K562 (cell line): Measurements from ENCODE around the gene SDCCAG8. TPM values are rescaled to one million over a fixed set of nuclear protein-coding genes. Genes with fewer than 3 reads are reported as not detected.

Source experiments
- ATAC-seq: fragments of 200-7000 bp; cut with Tn5 transposase; 3 replicates; pipeline ENCODE4 v1.9.1; 2020; ENCODE audit warnings: moderate library complexity
- BruUV-seq: library from RNA; stranded (reverse); fragments of 400-500 nt; replicated peaks from 2 replicates; lab custom pipeline; 2021; lab: Mats Ljungman, UMichigan
- CTCF ChIA-PET: fragments of 300-600 bp; formaldehyde crosslinking; extraction: SDS; loops from one replicate; lab custom pipeline; 2021; ENCODE audit warnings: low intra/inter-chr PET ratio; lab: Yijun Ruan, JAX
- POLR2A ChIA-PET: fragments of 300-600, 350-650 bp; sonication (Branson Sonifier 250); formaldehyde crosslinking; extraction: SDS; loops from one replicate; lab custom pipeline; 2021; ENCODE audit warnings: antibody characterized with exemption, inconsistent platforms; lab: Yijun Ruan, JAX
- DNase-seq, 4 experiments: peaks; one replicate each; pipeline versions ENCODE4 v3.0.0 to v3.0.0-alpha.2; 2011 to 2018; ENCODE audit warnings: low spot score in 3 of 4, mixed read lengths in 3 of 4; ENCODE audit errors: extremely low read depth in 1 of 4
- FAIRE-seq: peaks from 2 replicates; lab custom pipeline; 2011; peaks lifted over from hg19 to GRCh38; lab: Jason Lieb, UNC
- H2AFZ ChIP-seq: 2 replicates; pipeline ENCODE4 v1.6.0; 2011; ENCODE audit warnings: low read depth, low read length, control low read depth, inconsistent platforms
- H3K27ac ChIP-seq: fragments of 200-600 bp; 3 replicates; pipeline ENCODE4 v1.8.0; 2011; ENCODE audit warnings: low read depth, mild to moderate bottlenecking, control low read depth, inconsistent platforms, low read length, moderate library complexity, mixed read lengths; ENCODE audit errors: extremely low read depth
- H3K27me3 ChIP-seq, 2 experiments: fragments of 300-600 bp in 1 of 2; 2 replicates in 1 of 2; 3 replicates in 1 of 2; pipeline versions ENCODE4 v1.6.0 to v1.8.0; 2011; ENCODE audit warnings: inconsistent platforms in 2 of 2, low read length in 2 of 2, mild to moderate bottlenecking in 1 of 2, mixed read lengths in 1 of 2, moderate library complexity in 1 of 2; ENCODE audit not compliant: control insufficient read depth in 2 of 2, insufficient read depth in 2 of 2
- H3K36me3 ChIP-seq: fragments of 300-600 bp; 3 replicates; pipeline ENCODE4 v1.8.0; 2011; ENCODE audit warnings: mild to moderate bottlenecking, low read length, inconsistent platforms; ENCODE audit not compliant: control insufficient read depth, insufficient read depth
- H3K4me1 ChIP-seq, 2 experiments: fragments of 200-600 bp in 1 of 2; replicated peaks in 1 of 2; 2 replicates in 1 of 2; 3 replicates in 1 of 2; pipeline versions ENCODE4 v1.5.1 to v1.8.0; 2011; ENCODE audit warnings: inconsistent platforms in 2 of 2, low read length in 2 of 2, mild to moderate bottlenecking in 1 of 2, mixed read lengths in 1 of 2, moderate library complexity in 1 of 2; ENCODE audit not compliant: control insufficient read depth in 2 of 2, insufficient read depth in 2 of 2
- H3K4me2 ChIP-seq: 2 replicates; pipeline ENCODE4 v1.6.1; 2011; ENCODE audit warnings: low read length, control low read depth, inconsistent platforms, mixed read lengths; ENCODE audit not compliant: insufficient read depth
- H3K4me3 ChIP-seq: fragments of 200-600 bp; sonication (generic), shearing (Covaris generic); 2 replicates; pipeline ENCODE4 v1.5.1; 2016; ENCODE audit warnings: control low read depth, inconsistent platforms
- H3K79me2 ChIP-seq: fragments of 200-600 bp; 3 replicates; pipeline ENCODE4 v1.8.0; 2011; ENCODE audit warnings: low read length, inconsistent platforms; ENCODE audit not compliant: control insufficient read depth, insufficient read depth
- H3K9ac ChIP-seq, 2 experiments: 2 replicates each; pipeline versions ENCODE4 v1.6.0 to v1.6.1; 2011; ENCODE audit warnings: low read depth in 2 of 2, low read length in 2 of 2, control low read depth in 1 of 2, inconsistent platforms in 1 of 2, mild to moderate bottlenecking in 1 of 2, mixed read lengths in 1 of 2; ENCODE audit not compliant: insufficient read depth in 1 of 2
- H3K9me1 ChIP-seq: one replicate; pipeline ENCODE4 v1.6.0; 2011; ENCODE audit warnings: inconsistent platforms, mild to moderate bottlenecking, low read length, moderate library complexity; ENCODE audit not compliant: control insufficient read depth, insufficient read depth
- H3K9me3 ChIP-seq: replicated peaks from 2 replicates; pipeline ENCODE4 v1.5.1; 2011; ENCODE audit warnings: low read depth, low read length, inconsistent platforms; ENCODE audit not compliant: control insufficient read depth, insufficient read depth
- H4K20me1 ChIP-seq: replicated peaks from 2 replicates; pipeline ENCODE4 v1.6.1; 2011; ENCODE audit warnings: low read length, inconsistent platforms, mixed read lengths; ENCODE audit not compliant: control insufficient read depth, insufficient read depth
- FOS ChIP-seq: IDR thresholded peaks from 3 replicates; pipeline ENCODE4 v1.6.1; 2011; ENCODE audit not compliant: insufficient read length; ENCODE audit errors: extremely low read depth
- KAT8 ChIP-seq: fragments of 450-650 bp; IDR thresholded peaks from 2 replicates; pipeline ENCODE4 v1.6.1; 2016; ENCODE audit warnings: low read depth, mild to moderate bottlenecking
- MED1 ChIP-seq: sonication (generic); formaldehyde crosslinking; IDR thresholded peaks from 2 replicates; pipeline ENCODE4 v1.8.1; 2023; ENCODE audit warnings: missing genetic modification reagents, borderline replicate concordance
- MYBL2 ChIP-seq, 2 experiments: fragments of 450-650 bp in 1 of 2; sonication (generic) in 1 of 2; formaldehyde crosslinking in 1 of 2; IDR thresholded peaks; 2 replicates each; pipeline versions ENCODE4 v1.6.1 to v1.8.1; 2017 to 2022; ENCODE audit warnings: borderline replicate concordance in 1 of 2, inconsistent platforms in 1 of 2, low read depth in 1 of 2, mild to moderate bottlenecking in 1 of 2, missing genetic modification reagents in 1 of 2, moderate library complexity in 1 of 2
- NEUROD1 ChIP-seq: fragments of 150-350 bp; IDR thresholded peaks from 2 replicates; pipeline ENCODE4 v1.6.1; 2014; ENCODE audit warnings: borderline replicate concordance, low read length, low read depth; ENCODE audit not compliant: partially characterized antibody
- RBM15 ChIP-seq: fragments of 200-400 bp; formaldehyde crosslinking; IDR thresholded peaks from 2 replicates; pipeline ENCODE4 v1.6.1; 2018; ENCODE audit warnings: mild to moderate bottlenecking, low read length, moderate library complexity; ENCODE audit not compliant: insufficient read depth
- SFPQ ChIP-seq: fragments of 200-400 bp; formaldehyde crosslinking; IDR thresholded peaks from 2 replicates; pipeline ENCODE4 v1.6.1; 2017; ENCODE audit warnings: mild to moderate bottlenecking, low read depth, low read length, moderate library complexity
- SREBF2 ChIP-seq: sonication (generic); formaldehyde crosslinking; IDR thresholded peaks from 2 replicates; pipeline ENCODE4 v1.4.0; 2020; ENCODE audit warnings: mild to moderate bottlenecking, missing genetic modification reagents
- TAF9B ChIP-seq: fragments of 450-650 bp; IDR thresholded peaks from 2 replicates; pipeline ENCODE4 v1.6.1; 2018; ENCODE audit warnings: mild to moderate bottlenecking; ENCODE audit not compliant: partially characterized antibody
- TEAD4 ChIP-seq, 2 experiments: sonication (generic) in 1 of 2; formaldehyde crosslinking in 1 of 2; IDR thresholded peaks; 2 replicates each; pipeline versions ENCODE4 v1.6.1 to v1.8.0; 2012 to 2022; ENCODE audit warnings: borderline replicate concordance in 1 of 2, inconsistent platforms in 1 of 2, low read length in 1 of 2, mild to moderate bottlenecking in 1 of 2, missing genetic modification reagents in 1 of 2
- ZNF165 ChIP-seq: fragments of 250-450 bp; sonication (Bioruptor Pico); IDR thresholded peaks from 2 replicates; pipeline ENCODE4 v1.4.0; 2020; ENCODE audit warnings: borderline replicate concordance
- ZNF3 ChIP-seq: fragments of 250-450 bp; sonication (Bioruptor Pico); IDR thresholded peaks from 2 replicates; pipeline ENCODE4 v1.5.0; 2021; ENCODE audit warnings: mild to moderate bottlenecking, moderate library complexity
- ZNF644 ChIP-seq: fragments of 200-800 bp; sonication (Bioruptor generic); IDR thresholded peaks from 2 replicates; pipeline ENCODE4 v1.6.1; 2016; ENCODE audit warnings: low read depth, missing genetic modification characterization, missing compliant biosample characterization
- ZNF75A ChIP-seq: fragments of 450-650 bp; formaldehyde crosslinking; IDR thresholded peaks from 2 replicates; pipeline ENCODE4 v1.4.0; 2020; ENCODE audit warnings: mild to moderate bottlenecking
- ZSCAN32 ChIP-seq: fragments of 450-650 bp; formaldehyde crosslinking; IDR thresholded peaks from 2 replicates; pipeline ENCODE4 v1.4.0; 2020; ENCODE audit warnings: mild to moderate bottlenecking, moderate library complexity
- WGBS: fragments of 100-300 bp; shearing (Covaris generic); methylation state at CpG from one replicate; pipeline ENCODE4 v1.1.6; 2016; ENCODE audit warnings: low coverage, mixed read lengths; ENCODE audit not compliant: insufficient coverage; ENCODE audit errors: missing lambda C conversion rate; 5-methylcytosine and 5-hydroxymethylcytosine counted together
- in situ Hi-C: fragments of 300-500 bp; cut with MboI; formaldehyde crosslinking; loops from 4 replicates; pipeline ENCODE4 v1.15.0; 2018; ENCODE audit warnings: inconsistent platforms, mixed read lengths
- intact Hi-C: fragments of 100-400 bp; cut with micrococcal nuclease; formaldehyde crosslinking; loops from 2 replicates; pipeline ENCODE4 v1.14.2; 2022
- polyA plus RNA-seq, 8 experiments: library from polyadenylated mRNA; depleted of rRNA in 4 of 8; stranded (reverse) in 5 of 8; unstranded in 3 of 8; fragments of >200 nt; fragmentation: Nextera tagmentation in 2 of 8; fragmentation: Illumina TruSeq in 1 of 8; extraction: Ambion mirVana in 2 of 8; extraction: Trizol in 1 of 8; gene quantifications; 2 replicates each; pipeline versions ENCODE4 v1.2.1 to v1.2.3, GENCODE V29; 2011 to 2014; ENCODE audit warnings: inconsistent platforms in 1 of 8, missing spikeins in 1 of 8
- total RNA-seq, 7 experiments: library from RNA; depleted of rRNA in 6 of 7; stranded (reverse); fragments of >200 nt in 6 of 7; fragmentation: Illumina TruSeq in 2 of 7; extraction: Trizol in 2 of 7; gene quantifications; 2 replicates each; pipeline versions ENCODE4 v1.2.1 to v1.2.3, GENCODE V29; 2011 to 2021; ENCODE audit warnings: low replicate concordance in 1 of 7
- TF ChIP-seq, protein P1 (sequence below), 3 experiments: IDR thresholded peaks in 2 of 3; conservative IDR thresholded peaks in 1 of 3; 2 replicates each; pipeline ENCODE4 v1.5.1; 2011 to 2012; ENCODE audit warnings: low read length in 3 of 3, mild to moderate bottlenecking in 3 of 3, control low read depth in 2 of 3, improper control_type of control experiment in 1 of 3, inconsistent platforms in 1 of 3, low read depth in 1 of 3, mixed read lengths in 1 of 3, moderate library complexity in 1 of 3; ENCODE audit not compliant: insufficient read depth in 2 of 3
- TF ChIP-seq, protein P2 (sequence below): fragments of 250-450 bp; sonication (Bioruptor Pico); IDR thresholded peaks from 2 replicates; pipeline ENCODE4 v1.5.0; 2021
- TF ChIP-seq, protein P3 (sequence below): sonication (generic); formaldehyde crosslinking; IDR thresholded peaks from 2 replicates; pipeline ENCODE4 v1.9.0; 2022; ENCODE audit warnings: mild to moderate bottlenecking, missing genetic modification reagents

SDCCAG8 gene
- total and polyA plus RNA-seq, 9 of the 15 experiments (the other 6 are each of a cell fraction or from before 2014, with no cell fraction given), result 17.9 to 36.7 (median 25.4) TPM

GRCh38 chr1:243438146-243438545 is 182.3 kb downstream of the SDCCAG8 start:
- Histone ChIP-seq H3K4me2 (no peak overlapping the region), H3K4me1 (peaks cover 0 to 3% of the 10 kb centered on the region in 2 experiments; a peak in 2 of 5 replicates), H3K27ac (no peak overlapping the region), H3K4me3 (no peak overlapping the region), H3K9me1 (no peaks in the 10 kb centered on the region), H3K79me2 (no peaks in the 10 kb centered on the region), H4K20me1 (no peaks in the 10 kb centered on the region), H3K9me3 (no peaks in the 10 kb centered on the region), H3K9ac (no peak overlapping the region), H2AFZ (no peak overlapping the region), H3K36me3 (no peaks in the 10 kb centered on the region), H3K27me3 (no peaks in the 10 kb centered on the region)
- in situ Hi-C loops, result no loop called here
- POLR2A ChIA-PET, result no interaction called here
- WGBS, result 57% methylated on average over 3 of the region's 3 CpGs
- no TSS peak for BruUV-seq
- no peak for TF ChIP-seq TAF9B
- no peak for TF ChIP-seq NEUROD1
- no peak for TF ChIP-seq TEAD4 (IDR thresholded peaks at IDR 0.05; ENCODE audit: low read length)
- no peak for TF ChIP-seq TEAD4 (CRISPR knock-in tag; IDR thresholded peaks at IDR 0.05; ENCODE audit: borderline replicate concordance)
- TF ChIP-seq MED1 (CRISPR knock-in tag), result no peak
- no peak for TF ChIP-seq SFPQ
- TF ChIP-seq MYBL2 (IDR thresholded peaks at IDR 0.05; ENCODE audit: low read depth), result no peak
- no peak for TF ChIP-seq MYBL2 (CRISPR knock-in tag; IDR thresholded peaks at IDR 0.05; ENCODE audit: borderline replicate concordance)
- TF ChIP-seq, protein P1, sequence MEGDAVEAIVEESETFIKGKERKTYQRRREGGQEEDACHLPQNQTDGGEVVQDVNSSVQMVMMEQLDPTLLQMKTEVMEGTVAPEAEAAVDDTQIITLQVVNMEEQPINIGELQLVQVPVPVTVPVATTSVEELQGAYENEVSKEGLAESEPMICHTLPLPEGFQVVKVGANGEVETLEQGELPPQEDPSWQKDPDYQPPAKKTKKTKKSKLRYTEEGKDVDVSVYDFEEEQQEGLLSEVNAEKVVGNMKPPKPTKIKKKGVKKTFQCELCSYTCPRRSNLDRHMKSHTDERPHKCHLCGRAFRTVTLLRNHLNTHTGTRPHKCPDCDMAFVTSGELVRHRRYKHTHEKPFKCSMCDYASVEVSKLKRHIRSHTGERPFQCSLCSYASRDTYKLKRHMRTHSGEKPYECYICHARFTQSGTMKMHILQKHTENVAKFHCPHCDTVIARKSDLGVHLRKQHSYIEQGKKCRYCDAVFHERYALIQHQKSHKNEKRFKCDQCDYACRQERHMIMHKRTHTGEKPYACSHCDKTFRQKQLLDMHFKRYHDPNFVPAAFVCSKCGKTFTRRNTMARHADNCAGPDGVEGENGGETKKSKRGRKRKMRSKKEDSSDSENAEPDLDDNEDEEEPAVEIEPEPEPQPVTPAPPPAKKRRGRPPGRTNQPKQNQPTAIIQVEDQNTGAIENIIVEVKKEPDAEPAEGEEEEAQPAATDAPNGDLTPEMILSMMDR (IDR thresholded peaks at IDR 0.05 in 2 of 3, conservative IDR thresholded peaks at IDR 0.05 in 1 of 3; ENCODE audit: insufficient read depth in 2 of 3, low read depth in 1 of 3, low read length in 3 of 3), result no peak
- no peak for TF ChIP-seq RBM15
- TF ChIP-seq, protein P2, sequence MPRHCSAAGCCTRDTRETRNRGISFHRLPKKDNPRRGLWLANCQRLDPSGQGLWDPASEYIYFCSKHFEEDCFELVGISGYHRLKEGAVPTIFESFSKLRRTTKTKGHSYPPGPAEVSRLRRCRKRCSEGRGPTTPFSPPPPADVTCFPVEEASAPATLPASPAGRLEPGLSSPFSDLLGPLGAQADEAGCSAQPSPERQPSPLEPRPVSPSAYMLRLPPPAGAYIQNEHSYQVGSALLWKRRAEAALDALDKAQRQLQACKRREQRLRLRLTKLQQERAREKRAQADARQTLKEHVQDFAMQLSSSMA (CRISPR knock-in tag), result no peak
- no peak for TF ChIP-seq ZNF165 (CRISPR knock-in tag)
- no peak for TF ChIP-seq ZSCAN32
- no peak for TF ChIP-seq ZNF3 (CRISPR knock-in tag)
- no peak for TF ChIP-seq SREBF2 (CRISPR knock-in tag)
- TF ChIP-seq FOS, result no peak
- TF ChIP-seq ZNF75A, result no peak
- TF ChIP-seq ZNF644 (tag), result no peak
- TF ChIP-seq, protein P3, sequence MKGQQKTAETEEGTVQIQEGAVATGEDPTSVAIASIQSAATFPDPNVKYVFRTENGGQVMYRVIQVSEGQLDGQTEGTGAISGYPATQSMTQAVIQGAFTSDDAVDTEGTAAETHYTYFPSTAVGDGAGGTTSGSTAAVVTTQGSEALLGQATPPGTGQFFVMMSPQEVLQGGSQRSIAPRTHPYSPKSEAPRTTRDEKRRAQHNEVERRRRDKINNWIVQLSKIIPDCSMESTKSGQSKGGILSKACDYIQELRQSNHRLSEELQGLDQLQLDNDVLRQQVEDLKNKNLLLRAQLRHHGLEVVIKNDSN (CRISPR knock-in tag), result no peak
- no peak for TF ChIP-seq KAT8
- intact Hi-C loops, result no loop called here
- no peak for FAIRE-seq
- no peak for ATAC-seq
- CTCF ChIA-PET, result no interaction called here
- no peak for DNase-seq
